Ascending aorta (tissue), 2 donors: ENCODE measurements around the gene ECHDC3. TPM values are rescaled to one million over a fixed set of nuclear protein-coding genes. Genes with fewer than 3 reads are reported as not detected.

ENCODE experiments used
- DNase-seq, 2 donors: peaks; one replicate each; pipeline ENCODE4 v3.0.0-alpha.2; 2019; ENCODE audit warnings: low spot score in 2 of 2
- H3K27ac ChIP-seq, 2 donors: fragments of 200-600 bp; sonication (generic); one replicate each; pipeline ENCODE4 v1.5.1; 2016 to 2017; ENCODE audit warnings: mild to moderate bottlenecking in 1 of 2
- H3K27me3 ChIP-seq: fragments of 200-600 bp; sonication (generic); one replicate; pipeline ENCODE4 v1.5.1; 2017
- H3K36me3 ChIP-seq, 2 donors: fragments of 200-600 bp; sonication (generic); one replicate each; pipeline ENCODE4 v1.5.1; 2016
- H3K4me1 ChIP-seq, 2 donors: fragments of 200-600 bp; sonication (generic); one replicate each; pipeline ENCODE4 v1.5.1; 2016 to 2017; ENCODE audit warnings: mild to moderate bottlenecking in 1 of 2
- H3K4me3 ChIP-seq, 2 donors: fragments of 200-600 bp; sonication (generic); one replicate each; pipeline ENCODE4 v1.5.1; 2016 to 2017; ENCODE audit warnings: mild to moderate bottlenecking in 1 of 2
- H3K9me3 ChIP-seq, 2 donors: fragments of 200-600 bp; sonication (generic); one replicate each; pipeline ENCODE4 v1.5.1; 2016
- intact Hi-C: fragments of 100-400 bp; cut with DNase I; formaldehyde crosslinking; loops from one replicate; pipeline ENCODE4 v1.15.1; 2023
- total RNA-seq: library from RNA; depleted of rRNA; stranded (reverse); fragments of >200 nt; gene quantifications from one replicate; pipeline ENCODE4 v1.1.0, GENCODE V29; 2016
- TF ChIP-seq, protein P1 (sequence below), 3 experiments: fragments of 200-600 bp in 2 of 3; fragments of 450-650 bp in 1 of 3; sonication (generic) in 2 of 3; IDR thresholded peaks; one replicate each; pipeline ENCODE4 v1.5.1; 2016 to 2019; ENCODE audit warnings: antibody characterized with exemption in 3 of 3, mild to moderate bottlenecking in 1 of 3, moderate library complexity in 1 of 3

ECHDC3 gene
- total RNA-seq, 1 donor from 2014 or later = 12.2 TPM

DNA sequence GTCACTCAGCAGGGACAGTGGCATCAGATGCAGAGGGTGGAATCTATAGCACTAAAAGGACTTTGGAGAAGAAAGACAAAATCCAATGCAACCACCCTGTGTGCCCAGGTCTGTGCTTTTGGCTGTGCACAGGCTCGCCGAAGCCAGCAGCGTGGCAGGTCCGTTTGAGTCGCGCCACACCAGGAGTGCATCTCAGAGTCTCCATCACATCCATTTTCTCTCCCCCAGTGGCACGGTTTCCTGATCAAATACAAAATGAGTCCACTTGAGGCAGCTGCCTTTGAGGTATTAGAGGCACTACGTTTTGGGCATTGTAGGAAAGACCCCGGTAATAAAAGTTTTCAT lies 57.5 kb downstream of the ECHDC3 start:
- Histone ChIP-seq H3K27me3 (no peaks in the 10 kb centered on the region), H3K9me3 (no peaks in the 10 kb centered on the region), H3K36me3 (no peaks in the 10 kb centered on the region), H3K4me3 (no peak overlapping the region), H3K27ac (no peak overlapping the region), H3K4me1 (no peaks in the 10 kb centered on the region)
- TF ChIP-seq, protein P1, sequence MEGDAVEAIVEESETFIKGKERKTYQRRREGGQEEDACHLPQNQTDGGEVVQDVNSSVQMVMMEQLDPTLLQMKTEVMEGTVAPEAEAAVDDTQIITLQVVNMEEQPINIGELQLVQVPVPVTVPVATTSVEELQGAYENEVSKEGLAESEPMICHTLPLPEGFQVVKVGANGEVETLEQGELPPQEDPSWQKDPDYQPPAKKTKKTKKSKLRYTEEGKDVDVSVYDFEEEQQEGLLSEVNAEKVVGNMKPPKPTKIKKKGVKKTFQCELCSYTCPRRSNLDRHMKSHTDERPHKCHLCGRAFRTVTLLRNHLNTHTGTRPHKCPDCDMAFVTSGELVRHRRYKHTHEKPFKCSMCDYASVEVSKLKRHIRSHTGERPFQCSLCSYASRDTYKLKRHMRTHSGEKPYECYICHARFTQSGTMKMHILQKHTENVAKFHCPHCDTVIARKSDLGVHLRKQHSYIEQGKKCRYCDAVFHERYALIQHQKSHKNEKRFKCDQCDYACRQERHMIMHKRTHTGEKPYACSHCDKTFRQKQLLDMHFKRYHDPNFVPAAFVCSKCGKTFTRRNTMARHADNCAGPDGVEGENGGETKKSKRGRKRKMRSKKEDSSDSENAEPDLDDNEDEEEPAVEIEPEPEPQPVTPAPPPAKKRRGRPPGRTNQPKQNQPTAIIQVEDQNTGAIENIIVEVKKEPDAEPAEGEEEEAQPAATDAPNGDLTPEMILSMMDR (IDR thresholded peaks at IDR 0.05) = no peak
- no peak for DNase-seq
- intact Hi-C loops = no loop called here

- Histone ChIP-seq H3K27ac (no peak overlapping the region), H3K9me3 (no peaks in the 10 kb centered on the region), H3K4me1 (no peaks in the 10 kb centered on the region), H3K36me3 (no peaks in the 10 kb centered on the region), H3K27me3 (no peaks in the 10 kb centered on the region), H3K4me3 (no peak overlapping the region)
- DNase-seq = no peak
- TF ChIP-seq, protein P1 (IDR thresholded peaks at IDR 0.05) = no peak
- intact Hi-C loops = no loop called here
Observed at GRCh38 chr10:11804336-11804735, 62.2 kb downstream of the ECHDC3 start.

- Histone ChIP-seq H3K36me3 (no peaks in the 10 kb centered on the region), H3K4me3 (no peak overlapping the region), H3K9me3 (no peaks in the 10 kb centered on the region), H3K27me3 (no peaks in the 10 kb centered on the region), H3K4me1 (no peaks in the 10 kb centered on the region), H3K27ac (no peak overlapping the region)
- intact Hi-C loops = no loop called here
- TF ChIP-seq, protein P1 (IDR thresholded peaks at IDR 0.05) = no peak
- DNase-seq = no peak
Observed at GRCh38 chr10:11805792-11806191, 63.6 kb downstream of the ECHDC3 start.

GRCh38 chr10:11806706-11807105 lies 64.5 kb downstream of the ECHDC3 start:
- no peak for DNase-seq
- no peaks in the 10 kb centered on the region for H3K27me3 ChIP-seq
- H3K9me3 ChIP-seq = no peaks in the 10 kb centered on the region
- intact Hi-C loops = no loop called here
- no peaks in the 10 kb centered on the region for H3K4me1 ChIP-seq
- H3K36me3 ChIP-seq = no peaks in the 10 kb centered on the region
- TF ChIP-seq, protein P1 (IDR thresholded peaks at IDR 0.05) = no peak
- no peak overlapping the region for H3K27ac ChIP-seq
- no peak overlapping the region for H3K4me3 ChIP-seq

GRCh38 chr10:11808808-11809207 lies 66.6 kb downstream of the ECHDC3 start:
- TF ChIP-seq, protein P1 (IDR thresholded peaks at IDR 0.05) = no peak
- Histone ChIP-seq H3K36me3 (no peaks in the 10 kb centered on the region), H3K27me3 (no peaks in the 10 kb centered on the region), H3K4me3 (no peak overlapping the region), H3K9me3 (no peaks in the 10 kb centered on the region), H3K4me1 (no peaks in the 10 kb centered on the region), H3K27ac (no peak overlapping the region)
- intact Hi-C loops = no loop called here
- DNase-seq = no peak

DNA sequence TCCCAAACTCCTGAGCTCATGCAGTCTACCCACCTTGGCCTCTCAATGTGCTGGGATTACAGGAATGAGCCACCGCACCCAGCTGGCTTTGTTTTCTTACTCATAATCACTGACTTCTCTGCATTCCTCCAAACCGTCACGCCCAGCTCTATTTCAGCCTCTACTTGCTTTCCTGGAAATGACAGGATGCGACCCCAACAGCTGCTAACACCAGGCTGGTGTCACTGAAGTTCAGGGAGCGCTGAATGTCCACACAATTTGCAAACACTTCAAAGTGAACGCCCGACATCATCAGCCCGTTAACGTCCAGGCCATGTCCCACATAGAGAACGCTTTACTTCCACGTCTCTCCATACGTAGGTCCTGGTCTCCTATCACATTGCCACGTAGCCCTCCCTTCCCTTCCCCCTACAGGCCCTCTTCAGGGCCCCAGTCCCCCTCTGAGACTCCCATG lies 68.2 kb downstream of the ECHDC3 start:
- no peak for DNase-seq
- no peaks in the 10 kb centered on the region for H3K9me3 ChIP-seq
- TF ChIP-seq, protein P1 (IDR thresholded peaks at IDR 0.05) = no peak
- H3K27me3 ChIP-seq = no peaks in the 10 kb centered on the region
- H3K27ac ChIP-seq = no peak overlapping the region
- no peak overlapping the region for H3K4me3 ChIP-seq
- H3K36me3 ChIP-seq = no peaks in the 10 kb centered on the region
- intact Hi-C loops = no loop called here
- H3K4me1 ChIP-seq = no peaks in the 10 kb centered on the region
